NCI-H82 (cell line): ENCODE data around the gene ADGRD1.

Source experiments
- DNase-seq: peaks from one replicate; lab custom pipeline; 2025; lab: John Stamatoyannopoulos, UW

The ADGRD1 gene

DNA sequence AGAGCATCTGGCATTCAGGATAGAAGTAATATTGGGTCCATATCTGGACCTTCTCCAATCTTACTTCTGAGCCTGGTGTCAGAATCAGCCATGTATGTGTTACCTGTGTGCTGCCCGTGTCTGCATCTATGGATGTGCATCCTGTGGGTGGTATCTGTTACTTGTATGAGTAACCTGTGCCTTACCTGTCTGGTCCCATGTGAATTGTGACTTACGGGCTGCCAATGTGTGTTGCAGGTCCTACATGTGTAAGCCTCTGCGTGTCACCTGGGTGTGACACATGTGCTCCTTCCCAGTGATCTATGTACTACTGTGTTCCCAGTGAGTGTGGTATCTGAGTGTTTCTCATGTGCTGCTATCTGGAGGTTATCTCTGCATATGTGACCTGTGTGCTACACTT, 208.4 kb downstream of the ADGRD1 start:
- no peak for DNase-seq

- DNase-seq: no peak
Observed at GRCh38 chr12:131163189-131163738, 209.6 kb downstream of the ADGRD1 start.

DNA sequence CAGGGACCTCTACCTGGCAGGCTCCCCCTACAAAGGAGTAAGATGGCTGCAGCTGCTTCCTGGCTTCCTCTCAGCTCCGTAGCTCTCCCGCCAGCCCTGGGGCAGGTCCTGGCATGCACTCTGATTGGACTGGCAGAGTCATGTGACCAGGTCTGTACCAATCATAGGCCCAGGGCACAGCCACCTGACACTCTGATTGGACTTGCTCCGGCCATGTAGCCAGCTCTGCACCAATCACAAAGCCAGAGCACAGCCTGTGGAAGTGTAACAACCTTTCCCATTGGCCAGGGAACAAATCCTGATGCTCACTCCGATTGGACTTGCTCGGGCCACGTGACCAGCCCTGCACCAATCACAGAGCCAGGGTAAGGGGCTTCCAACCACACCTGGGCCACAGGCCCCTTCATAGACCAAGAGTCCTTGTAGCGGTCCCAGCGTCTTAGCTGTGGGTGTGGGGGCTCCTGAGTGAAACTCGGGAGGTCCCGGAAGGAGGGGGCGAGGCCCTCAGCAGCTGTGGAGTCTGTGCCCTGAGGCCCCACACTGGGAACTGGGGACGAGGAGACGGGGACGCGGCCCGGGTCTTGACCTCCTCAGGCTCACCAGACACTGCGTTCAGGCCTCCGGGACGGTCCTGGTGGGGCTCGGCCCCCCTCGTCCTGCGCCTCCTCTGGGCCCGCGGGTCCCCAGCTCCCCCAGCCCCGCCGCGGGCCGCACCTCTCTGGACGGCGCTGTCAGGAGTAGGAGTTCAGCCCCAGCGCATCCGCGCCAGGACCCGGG, 210.6 kb downstream of the ADGRD1 start:
- DNase-seq: peak; percentile 35

- no peak for DNase-seq
Observed at GRCh38 chr12:131166717-131167116, 213.0 kb downstream of the ADGRD1 start.

DNA sequence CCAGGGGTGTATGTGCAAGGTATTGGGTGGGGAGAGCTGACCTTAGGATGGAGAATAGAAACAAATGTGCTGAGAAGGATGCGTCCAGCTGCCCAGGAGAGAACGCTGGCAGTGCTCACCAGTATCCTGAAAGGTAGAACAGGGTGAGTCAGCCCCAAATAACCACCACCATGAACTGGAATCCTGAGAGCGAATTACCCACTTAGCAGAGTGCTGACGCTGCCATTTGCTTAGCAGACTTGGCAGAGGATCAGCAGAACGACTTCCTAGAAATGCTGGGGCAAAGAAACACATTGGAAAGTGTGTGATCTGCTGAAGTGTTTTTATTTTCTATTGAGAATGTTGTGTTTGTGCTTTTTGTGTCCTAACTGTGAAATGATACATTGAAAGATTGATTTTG, 213.6 kb downstream of the ADGRD1 start:
- DNase-seq: no peak

- DNase-seq: no peak
Observed at GRCh38 chr12:131171029-131171428, 217.3 kb downstream of the ADGRD1 start.

DNA sequence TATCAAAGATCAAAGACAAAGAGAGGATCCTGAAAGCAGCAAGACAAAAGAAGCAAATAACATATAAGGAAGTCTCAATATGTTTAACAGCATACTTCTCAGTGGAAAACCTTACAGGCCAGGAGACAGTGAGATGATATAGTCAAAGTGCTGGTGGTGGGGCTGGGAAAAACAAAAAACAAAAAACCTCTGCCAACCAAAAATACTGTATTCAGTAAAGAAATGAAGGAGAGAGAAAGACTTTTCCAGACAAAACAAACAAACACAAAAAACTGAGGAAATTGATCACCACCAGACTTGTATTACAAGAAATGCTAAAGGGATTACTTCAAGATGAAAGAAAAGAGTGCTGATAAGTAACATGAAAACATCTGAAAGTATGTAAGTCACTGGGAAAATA, 221.2 kb downstream of the ADGRD1 start:
- DNase-seq: no peak

GRCh38 chr12:131176266-131176665, 222.6 kb downstream of the ADGRD1 start:
- no peak for DNase-seq

DNA sequence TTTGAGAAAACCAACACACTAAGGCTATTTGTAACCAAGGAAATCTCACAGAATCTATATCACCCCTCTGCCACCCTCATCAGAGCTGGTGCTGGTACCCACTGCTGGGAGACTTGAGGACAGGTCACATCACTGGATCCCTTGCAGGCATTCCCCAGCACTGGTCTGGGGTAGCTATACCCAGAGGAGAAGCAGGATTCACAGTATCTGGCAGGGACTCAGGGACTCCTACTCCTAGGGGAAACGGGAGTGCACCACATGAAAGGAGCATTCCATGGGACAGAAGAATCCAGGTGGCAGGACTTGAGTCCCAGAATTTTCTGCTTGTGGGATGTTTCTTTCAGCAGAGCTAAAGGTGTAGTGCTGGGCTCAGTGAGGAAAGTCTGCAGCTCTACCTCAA, 223.2 kb downstream of the ADGRD1 start:
- no peak for DNase-seq

DNA sequence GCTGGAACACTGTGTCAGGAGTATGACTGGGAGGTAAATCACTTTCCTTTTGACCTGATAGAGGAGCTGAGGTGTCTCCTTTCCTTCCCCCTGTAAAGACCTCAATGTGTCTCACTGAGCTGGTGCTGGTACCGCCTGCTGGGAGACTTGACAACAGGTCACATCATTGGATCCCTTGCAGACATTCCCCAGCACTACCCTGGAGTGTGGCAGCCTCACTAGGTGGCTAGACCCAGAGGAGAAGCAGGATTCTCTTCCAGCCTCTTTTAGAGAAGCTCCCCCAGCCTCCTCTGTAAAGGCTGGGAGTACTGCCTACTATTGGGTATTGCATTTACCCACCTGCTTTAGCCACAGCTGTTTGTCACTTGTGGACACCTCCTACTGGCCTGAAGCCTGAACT, 223.9 kb downstream of the ADGRD1 start:
- DNase-seq: no peak

DNA sequence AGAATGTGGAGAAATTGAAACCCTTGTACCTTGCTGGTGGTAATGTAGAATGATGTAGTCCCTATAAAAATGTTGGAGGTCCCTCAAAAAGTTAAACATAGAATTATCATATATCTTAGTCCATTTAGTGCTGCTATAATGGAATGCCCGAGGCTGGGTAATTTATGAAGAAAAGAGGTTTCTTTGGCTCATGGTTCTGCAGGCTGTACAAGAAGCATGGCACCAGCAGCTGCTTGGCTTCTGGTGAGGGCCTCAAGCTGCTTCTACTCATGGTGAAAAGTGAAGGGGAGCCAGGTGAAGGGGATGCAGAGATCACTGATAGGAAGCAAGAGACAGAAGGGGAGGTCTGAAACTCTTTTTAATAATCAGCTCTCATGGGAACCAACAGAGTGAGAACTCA, 233.9 kb downstream of the ADGRD1 start:
- no peak for DNase-seq

DNA sequence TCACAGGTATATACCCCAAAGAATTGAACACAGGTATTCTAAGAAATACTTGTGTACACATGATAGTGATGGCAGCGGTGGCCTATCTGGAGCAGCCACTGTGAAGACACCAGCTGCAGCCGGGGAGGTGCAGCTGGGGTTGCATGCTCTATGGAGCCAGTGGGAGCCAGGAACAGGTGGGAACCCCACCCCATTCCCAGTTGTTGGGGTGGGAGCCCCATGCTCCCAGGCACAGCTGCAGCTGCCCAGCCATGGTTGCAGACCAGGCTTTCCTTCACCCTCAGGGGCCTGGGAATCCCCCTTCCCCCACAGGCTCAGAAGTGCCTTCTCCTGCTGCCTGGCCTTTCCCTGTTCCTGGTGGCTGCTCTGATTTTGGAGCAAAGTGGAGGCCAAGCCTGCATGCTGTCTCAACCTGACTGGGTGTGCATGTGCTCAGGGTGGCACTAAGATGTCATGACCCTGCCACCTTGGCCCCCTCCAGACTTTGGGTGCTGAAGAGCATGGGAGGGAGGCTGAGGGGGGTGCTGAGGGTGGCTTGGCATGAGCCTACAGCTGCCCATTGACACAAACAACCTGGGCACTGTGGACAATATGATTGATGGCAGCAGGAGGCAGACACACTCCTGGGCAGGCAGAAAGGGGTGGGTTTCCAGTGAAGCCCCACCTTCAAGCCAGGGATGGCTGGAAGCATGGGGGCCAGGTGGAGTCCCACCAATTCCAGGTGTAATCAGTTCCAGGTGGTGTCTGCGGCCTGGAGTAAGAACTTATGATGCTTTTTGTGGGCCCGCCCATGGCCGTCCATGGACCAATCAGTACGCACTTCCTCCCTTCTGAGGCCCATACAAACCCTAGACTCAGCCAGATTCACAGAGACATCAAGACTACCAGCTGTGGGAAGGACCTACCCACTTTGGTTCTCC, 234.7 kb downstream of the ADGRD1 start:
- no peak for DNase-seq

DNA sequence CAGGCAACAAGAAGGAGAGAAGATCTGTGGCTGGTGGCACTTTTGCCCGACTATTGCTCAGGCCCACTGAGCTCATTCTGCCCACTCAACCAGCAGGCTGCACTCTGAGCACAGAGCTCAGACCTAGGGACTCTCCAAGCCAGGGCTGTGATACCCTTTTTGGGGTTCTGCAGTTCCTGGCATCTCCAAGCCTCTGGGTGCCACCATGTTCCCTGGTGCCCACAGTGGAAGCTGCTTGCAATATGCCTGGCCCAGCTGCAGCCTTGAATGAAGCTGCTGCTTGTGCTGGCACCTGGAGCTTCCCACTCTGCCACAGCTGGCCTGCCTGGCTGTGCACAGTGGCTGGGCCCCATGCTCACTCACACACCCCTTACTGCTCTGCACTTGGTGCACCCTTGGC, 236.1 kb downstream of the ADGRD1 start:
- DNase-seq: no peak

DNA sequence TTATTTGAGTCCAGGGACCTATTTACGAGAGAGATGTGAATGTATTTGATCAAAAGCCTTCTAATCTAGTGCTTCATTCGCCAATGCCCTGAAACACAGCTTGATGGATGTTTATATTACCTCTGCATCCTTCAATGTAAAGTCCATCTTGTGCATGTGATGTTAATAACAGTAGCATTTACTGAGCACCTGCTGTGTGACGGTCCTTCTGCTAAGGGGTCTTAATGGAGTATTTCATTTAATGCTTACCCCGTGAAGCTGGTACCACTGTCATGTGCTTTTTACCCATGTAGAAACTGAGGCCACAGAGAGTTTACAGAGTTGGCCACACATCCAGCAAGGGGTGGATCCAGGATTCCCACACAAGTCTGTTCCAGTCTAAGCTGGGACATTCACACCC, 237.3 kb downstream of the ADGRD1 start:
- DNase-seq: no peak
